Endodermal cell (in vitro differentiated cells): ENCODE data around the gene ZNF672. TPM values are rescaled to one million over a fixed set of nuclear protein-coding genes. Genes with fewer than 3 reads are reported as not detected.

Experiments used
- DNase-seq: peaks from one replicate; pipeline ENCODE4 v3.0.0-alpha.2; 2017
- H3K27ac ChIP-seq: 2 replicates; pipeline ENCODE4 v1.5.1; 2013; ENCODE audit warnings: mild to moderate bottlenecking, low read depth, low read length, moderate library complexity
- H3K27me3 ChIP-seq: 2 replicates; pipeline ENCODE4 v1.6.1; 2013; ENCODE audit warnings: mild to moderate bottlenecking, low read length, moderate library complexity; ENCODE audit not compliant: insufficient read depth, control insufficient read depth, poor library complexity, severe bottlenecking
- H3K36me3 ChIP-seq: 2 replicates; pipeline ENCODE4 v1.7.0; 2013; ENCODE audit warnings: mild to moderate bottlenecking, low read length, moderate library complexity; ENCODE audit not compliant: control insufficient read depth, insufficient read depth
- H3K4me1 ChIP-seq: one replicate; pipeline ENCODE4 v1.7.0; 2013; ENCODE audit warnings: low read length; ENCODE audit not compliant: control insufficient read depth, insufficient read depth
- H3K4me3 ChIP-seq: 2 replicates; pipeline ENCODE4 v1.5.1; 2013; ENCODE audit warnings: mild to moderate bottlenecking, low read length, moderate library complexity
- H3K9ac ChIP-seq: 2 replicates; pipeline ENCODE4 v1.6.1; 2013; ENCODE audit warnings: mild to moderate bottlenecking, low read length, moderate library complexity; ENCODE audit not compliant: poor library complexity, severe bottlenecking; ENCODE audit errors: extremely low read depth
- H3K9me3 ChIP-seq: 2 replicates; pipeline ENCODE4 v1.6.1; 2013; ENCODE audit warnings: mild to moderate bottlenecking, low read length, moderate library complexity; ENCODE audit not compliant: control insufficient read depth
- H3K27ac Mint-ChIP-seq: 2 replicates; pipeline ENCODE4 v1.8.0; 2020; ENCODE audit warnings: mixed read lengths
- H3K27me3 Mint-ChIP-seq: 2 replicates; pipeline ENCODE4 v1.8.0; 2021; ENCODE audit warnings: mild to moderate bottlenecking, mixed read lengths; ENCODE audit not compliant: insufficient read depth
- H3K36me3 Mint-ChIP-seq: 2 replicates; pipeline ENCODE4 v1.8.0; 2020; ENCODE audit warnings: low read depth, mixed read lengths
- H3K4me1 Mint-ChIP-seq: 2 replicates; pipeline ENCODE4 v1.8.0; 2020; ENCODE audit warnings: mixed read lengths
- H3K4me3 Mint-ChIP-seq: 2 replicates; pipeline ENCODE4 v1.8.0; 2020; ENCODE audit warnings: mild to moderate bottlenecking, moderate library complexity, mixed read lengths
- H3K9me3 Mint-ChIP-seq: 2 replicates; pipeline ENCODE4 v1.8.0; 2020; ENCODE audit warnings: mild to moderate bottlenecking, mixed read lengths
- WGBS, 2 experiments: methylation state at CpG; one replicate each; pipeline versions ENCODE4 v1.1.5 to v1.1.7; 2013; ENCODE audit warnings: missing lambda C conversion rate in 2 of 2, mixed read lengths in 1 of 2; ENCODE audit not compliant: insufficient coverage in 1 of 2, insufficient read length in 1 of 2; 5-methylcytosine and 5-hydroxymethylcytosine counted together
- total RNA-seq, 2 donors: library from RNA; stranded (reverse); fragmentation: NEBNext Ultra II Directional in 1 of 2; extraction: Animal tissue kit (Norgen Biotek cat#: 25700) in 1 of 2; gene quantifications; 2 replicates in 1 of 2; 3 replicates in 1 of 2; pipeline ENCODE4 v1.2.1, GENCODE V29; 2021
- TF ChIP-seq, protein P1 (sequence below): fragments of 200-600 bp; sonication (generic); conservative IDR thresholded peaks from 2 replicates; pipeline ENCODE4 v1.5.0; 2021; ENCODE audit warnings: antibody characterized with exemption, mild to moderate bottlenecking

The ZNF672 gene
- total RNA-seq, 2 donors from 2014 or later = 33.6 to 40.5 TPM

DNA sequence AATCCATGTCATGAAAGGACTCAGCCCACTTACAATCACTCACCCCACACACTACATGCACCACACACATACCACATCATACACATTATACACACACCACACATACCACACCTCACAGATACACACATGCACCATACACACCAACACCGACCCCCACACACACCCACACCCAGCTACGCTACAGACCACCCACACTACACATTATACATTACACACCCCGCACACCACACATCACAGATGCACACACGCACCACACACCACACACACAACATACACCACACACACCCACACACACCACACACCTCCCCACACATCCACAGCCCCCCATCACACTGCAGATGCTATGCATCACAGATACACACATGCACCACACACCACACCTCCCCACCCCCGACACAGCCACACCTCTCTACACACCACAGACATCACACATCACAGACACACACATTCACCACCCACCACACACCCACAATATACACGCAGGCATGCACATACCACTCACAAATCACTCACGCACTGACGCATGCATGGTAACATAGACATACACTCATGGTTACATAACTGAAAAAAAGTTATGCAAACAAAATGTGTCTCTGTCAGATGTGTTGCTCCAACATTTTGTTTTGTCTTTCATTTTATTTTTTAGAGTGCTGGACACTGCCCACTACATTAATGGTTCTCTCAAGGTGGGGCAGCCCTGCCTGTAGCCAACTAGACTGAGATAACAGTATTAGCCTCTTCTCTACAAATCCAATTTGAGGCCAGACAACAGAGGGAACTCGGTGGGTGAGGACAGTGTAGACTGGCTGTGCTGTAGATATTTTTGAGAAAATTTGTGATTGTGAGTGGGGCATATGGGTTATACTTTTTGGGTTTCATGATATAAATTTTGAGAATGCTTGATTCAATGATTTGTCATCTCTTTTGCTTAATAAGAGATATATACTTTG, 52.8 kb downstream of the ZNF672 start:
- Mint-ChIP-seq H3K4me3 (no peak overlapping the region), H3K9me3 (no peaks in the 10 kb centered on the region)

DNA sequence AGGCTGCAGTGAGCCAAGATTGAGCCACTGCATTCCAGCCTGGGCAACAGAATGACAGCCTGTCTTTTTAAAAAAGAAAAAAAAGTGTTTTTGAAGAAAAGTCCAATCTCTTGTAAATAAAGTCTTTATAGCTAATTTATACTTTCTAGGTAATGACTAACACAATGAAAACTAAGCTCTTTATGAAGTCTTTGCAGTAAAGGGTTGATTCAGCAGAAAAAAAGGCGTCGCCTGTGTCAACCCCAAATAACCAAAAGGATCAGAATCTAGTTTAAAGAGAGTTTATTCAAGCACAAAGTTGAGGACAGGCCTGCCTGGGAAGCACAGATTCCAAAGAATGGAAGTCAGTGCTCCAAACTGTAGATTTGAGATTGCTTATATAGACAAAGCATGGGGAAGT, 53.7 kb downstream of the ZNF672 start:
- no peaks in the 10 kb centered on the region for H3K9me3 Mint-ChIP-seq
- Histone ChIP-seq H3K27ac (no peak overlapping the region), H3K4me3 (no peak overlapping the region), H3K36me3 (no peaks in the 10 kb centered on the region), H3K27me3 (no peaks in the 10 kb centered on the region), H3K9me3 (no peaks in the 10 kb centered on the region), H3K9ac (no peak overlapping the region), H3K4me1 (no peaks in the 10 kb centered on the region)
- WGBS, 2 experiments = 88 to 92% methylated on average over 2 of the region's 2 CpGs
- H3K27ac Mint-ChIP-seq = no peak overlapping the region
- TF ChIP-seq, protein P1, sequence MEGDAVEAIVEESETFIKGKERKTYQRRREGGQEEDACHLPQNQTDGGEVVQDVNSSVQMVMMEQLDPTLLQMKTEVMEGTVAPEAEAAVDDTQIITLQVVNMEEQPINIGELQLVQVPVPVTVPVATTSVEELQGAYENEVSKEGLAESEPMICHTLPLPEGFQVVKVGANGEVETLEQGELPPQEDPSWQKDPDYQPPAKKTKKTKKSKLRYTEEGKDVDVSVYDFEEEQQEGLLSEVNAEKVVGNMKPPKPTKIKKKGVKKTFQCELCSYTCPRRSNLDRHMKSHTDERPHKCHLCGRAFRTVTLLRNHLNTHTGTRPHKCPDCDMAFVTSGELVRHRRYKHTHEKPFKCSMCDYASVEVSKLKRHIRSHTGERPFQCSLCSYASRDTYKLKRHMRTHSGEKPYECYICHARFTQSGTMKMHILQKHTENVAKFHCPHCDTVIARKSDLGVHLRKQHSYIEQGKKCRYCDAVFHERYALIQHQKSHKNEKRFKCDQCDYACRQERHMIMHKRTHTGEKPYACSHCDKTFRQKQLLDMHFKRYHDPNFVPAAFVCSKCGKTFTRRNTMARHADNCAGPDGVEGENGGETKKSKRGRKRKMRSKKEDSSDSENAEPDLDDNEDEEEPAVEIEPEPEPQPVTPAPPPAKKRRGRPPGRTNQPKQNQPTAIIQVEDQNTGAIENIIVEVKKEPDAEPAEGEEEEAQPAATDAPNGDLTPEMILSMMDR = no peak
- H3K4me3 Mint-ChIP-seq = no peak overlapping the region
- no peak for DNase-seq
- peaks cover 12% of the 10 kb centered on the region for H3K4me1 Mint-ChIP-seq
- peaks cover 15% of the 10 kb centered on the region for H3K27me3 Mint-ChIP-seq
- no peaks in the 10 kb centered on the region for H3K36me3 Mint-ChIP-seq

More for the DNA sequence above, 52.8 kb downstream of the ZNF672 start:
- Histone ChIP-seq H3K27ac (no peak overlapping the region), H3K27me3 (no peaks in the 10 kb centered on the region), H3K36me3 (no peaks in the 10 kb centered on the region), H3K9ac (no peak overlapping the region), H3K4me1 (no peaks in the 10 kb centered on the region), H3K4me3 (no peak overlapping the region), H3K9me3 (no peaks in the 10 kb centered on the region)
- no peak overlapping the region for H3K27ac Mint-ChIP-seq
- WGBS, 2 experiments = 84 to 88% methylated on average over 6 to 9 of the region's 9 CpGs
- TF ChIP-seq, protein P1 = no peak
- peaks cover 20% of the 10 kb centered on the region for H3K4me1 Mint-ChIP-seq
- DNase-seq = no peak
- H3K27me3 Mint-ChIP-seq = peaks cover 15% of the 10 kb centered on the region
- no peaks in the 10 kb centered on the region for H3K36me3 Mint-ChIP-seq

DNA sequence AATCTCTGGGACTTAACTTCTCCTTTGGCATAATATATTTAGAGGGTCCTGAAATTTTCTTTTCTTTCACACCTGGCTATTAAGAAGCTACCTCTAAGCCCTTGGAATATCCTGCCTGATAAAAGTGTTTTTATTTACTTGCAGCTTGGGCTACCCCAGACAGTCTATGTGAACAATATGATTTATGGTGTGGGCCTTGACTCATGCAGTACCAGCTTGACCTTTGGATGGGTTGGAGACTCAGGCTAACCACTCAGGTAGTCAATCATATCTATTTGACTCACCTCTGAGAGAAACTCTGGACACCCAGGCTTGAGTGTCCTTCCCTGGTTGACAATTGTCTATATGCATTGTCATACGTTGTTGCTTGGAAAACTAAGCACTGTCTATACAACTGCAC, 54.6 kb downstream of the ZNF672 start:
- DNase-seq = no peak
- no peaks in the 10 kb centered on the region for H3K36me3 Mint-ChIP-seq
- H3K27me3 Mint-ChIP-seq = peaks cover 15% of the 10 kb centered on the region
- H3K4me3 ChIP-seq = no peak overlapping the region
- H3K4me1 Mint-ChIP-seq = peaks cover 16% of the 10 kb centered on the region
- H3K9me3 ChIP-seq = no peaks in the 10 kb centered on the region
- TF ChIP-seq, protein P1 = no peak
- no peak overlapping the region for H3K4me3 Mint-ChIP-seq
- no peaks in the 10 kb centered on the region for H3K9me3 Mint-ChIP-seq
- no peaks in the 10 kb centered on the region for H3K4me1 ChIP-seq
- WGBS, 2 experiments = 100% methylated on average over 1 of the region's 1 CpG
- no peak overlapping the region for H3K9ac ChIP-seq
- H3K27ac ChIP-seq = no peak overlapping the region
- no peak overlapping the region for H3K27ac Mint-ChIP-seq
- H3K36me3 ChIP-seq = no peaks in the 10 kb centered on the region
- no peaks in the 10 kb centered on the region for H3K27me3 ChIP-seq
